ACC112 (cell line): ENCODE data around the gene ESF1.
A peak's percentile ranks its signal among the peaks of the same experiment; 100 is the strongest.

Experiments used
- H2AFZ ChIP-seq: fragments of 200-600 bp; sonication (generic); one replicate; pipeline ENCODE4 v1.6.0; 2017; ENCODE audit warnings: antibody characterized with exemption, low read length; ENCODE audit not compliant: unreplicated experiment
- H3K27ac ChIP-seq: fragments of 200-600 bp; sonication (generic); 2 replicates; pipeline ENCODE4 v1.5.1; 2014; ENCODE audit warnings: low read depth, mild to moderate bottlenecking, antibody characterized with exemption, low read length, moderate library complexity
- H3K27me3 ChIP-seq: fragments of 200-600 bp; sonication (generic); 2 replicates; pipeline ENCODE4 v1.6.1; 2014; ENCODE audit warnings: mild to moderate bottlenecking, antibody characterized with exemption, low read length, moderate library complexity, mixed read lengths; ENCODE audit not compliant: insufficient read depth
- H3K36me3 ChIP-seq: fragments of 200-600 bp; sonication (generic); 2 replicates; pipeline ENCODE4 v1.6.1; 2016; ENCODE audit warnings: mild to moderate bottlenecking, antibody characterized with exemption, low read length, moderate library complexity, mixed read lengths; ENCODE audit not compliant: insufficient read depth
- H3K4me1 ChIP-seq: fragments of 200-600 bp; sonication (generic); one replicate; pipeline ENCODE4 v1.6.1; 2016; ENCODE audit warnings: low read length, mixed read lengths; ENCODE audit not compliant: insufficient read depth, unreplicated experiment, control insufficient read depth
- H3K4me3 ChIP-seq: fragments of 200-600 bp; sonication (generic); 2 replicates; pipeline ENCODE4 v1.5.1; 2014; ENCODE audit warnings: mild to moderate bottlenecking, low read depth, low read length
- H3K79me2 ChIP-seq: fragments of 200-600 bp; sonication (generic); one replicate; pipeline ENCODE4 v1.6.0; 2016; ENCODE audit warnings: low read length; ENCODE audit not compliant: control insufficient read depth, unreplicated experiment, insufficient read depth

The ESF1 gene

GRCh38 chr20:13784893-13785715 lies at the start of gene ESF1, which contains the start of gene NDUFAF5:
TSS of gene ESF1 (minus strand) at chr20:13784919. CDS start at chr20:13783140, 1,779 bp downstream.
TSS of gene NDUFAF5 (plus strand) at chr20:13785028. CDS start at chr20:13785069, 41 bp downstream.
- Histone ChIP-seq H2AFZ (peak within 1 kb of the TSS; percentile 97), H3K36me3 (peaks cover 20% of the 10 kb centered on the region), H3K4me1 (peaks cover 19% of the 10 kb centered on the region), H3K79me2 (peaks cover 59% of the 10 kb centered on the region), H3K27me3 (no peaks in the 10 kb centered on the region), H3K27ac (peak within 1 kb of the TSS; percentile 59), H3K4me3 (peak within 1 kb of the TSS; percentile 96)

GRCh38 chr20:13831476-13831875 lies 46.8 kb upstream of the ESF1 start:
- no peaks in the 10 kb centered on the region for H3K36me3 ChIP-seq
- no peaks in the 10 kb centered on the region for H3K4me1 ChIP-seq
- H3K27me3 ChIP-seq = peaks cover 5% of the 10 kb centered on the region; the same call in 1 of the 2 replicates
- no peak overlapping the region for H3K4me3 ChIP-seq
- H3K27ac ChIP-seq = no peak overlapping the region
- no peak overlapping the region for H2AFZ ChIP-seq
- no peaks in the 10 kb centered on the region for H3K79me2 ChIP-seq

GRCh38 chr20:13825465-13825864 lies 40.7 kb upstream of the ESF1 start:
- no peaks in the 10 kb centered on the region for H3K27me3 ChIP-seq
- H3K36me3 ChIP-seq = no peaks in the 10 kb centered on the region
- H2AFZ ChIP-seq = no peak overlapping the region
- H3K4me3 ChIP-seq = no peak overlapping the region
- no peaks in the 10 kb centered on the region for H3K4me1 ChIP-seq
- no peak overlapping the region for H3K27ac ChIP-seq
- H3K79me2 ChIP-seq = no peaks in the 10 kb centered on the region

GRCh38 chr20:13824459-13824858 lies 39.7 kb upstream of the ESF1 start:
- H2AFZ ChIP-seq = no peak overlapping the region
- H3K27ac ChIP-seq = no peak overlapping the region
- H3K79me2 ChIP-seq = no peaks in the 10 kb centered on the region
- H3K4me1 ChIP-seq = no peaks in the 10 kb centered on the region
- no peaks in the 10 kb centered on the region for H3K36me3 ChIP-seq
- no peak overlapping the region for H3K4me3 ChIP-seq
- H3K27me3 ChIP-seq = no peaks in the 10 kb centered on the region

GRCh38 chr20:13822459-13822858 lies 37.7 kb upstream of the ESF1 start:
- Histone ChIP-seq H3K36me3 (peaks cover 5% of the 10 kb centered on the region; the same call in 1 of the 2 replicates), H2AFZ (no peak overlapping the region), H3K4me3 (no peak overlapping the region), H3K4me1 (peaks cover 5% of the 10 kb centered on the region), H3K27me3 (no peaks in the 10 kb centered on the region), H3K27ac (no peak overlapping the region), H3K79me2 (no peaks in the 10 kb centered on the region)

- Histone ChIP-seq H3K27ac (no peak overlapping the region), H3K36me3 (peaks cover 5% of the 10 kb centered on the region; the same call in 1 of the 2 replicates), H3K4me1 (peaks cover 11% of the 10 kb centered on the region), H3K79me2 (no peaks in the 10 kb centered on the region), H2AFZ (no peak overlapping the region), H3K4me3 (no peak overlapping the region), H3K27me3 (no peaks in the 10 kb centered on the region)
These were observed 37.2 kb upstream of the ESF1 start for GRCh38 chr20:13821876-13822275.

- Histone ChIP-seq H3K4me3 (no peak overlapping the region), H3K4me1 (peaks cover 21% of the 10 kb centered on the region), H3K27ac (no peak overlapping the region), H2AFZ (no peak overlapping the region), H3K79me2 (no peaks in the 10 kb centered on the region), H3K27me3 (no peaks in the 10 kb centered on the region), H3K36me3 (peaks cover 8% of the 10 kb centered on the region)
These were observed 35.3 kb upstream of the ESF1 start for GRCh38 chr20:13819885-13820645.

- Histone ChIP-seq H3K36me3 (peaks cover 17% of the 10 kb centered on the region), H3K27me3 (no peaks in the 10 kb centered on the region), H3K4me3 (no peak overlapping the region), H2AFZ (no peak overlapping the region), H3K27ac (peak overlapping the region; percentile 27; the same call in 1 of the 2 replicates), H3K4me1 (peaks cover 21% of the 10 kb centered on the region), H3K79me2 (no peaks in the 10 kb centered on the region)
These were observed 32.6 kb upstream of the ESF1 start for GRCh38 chr20:13817342-13817741.

- peaks cover 17% of the 10 kb centered on the region for H3K36me3 ChIP-seq
These were observed 32.0 kb upstream of the ESF1 start for GRCh38 chr20:13816757-13817156.

GRCh38 chr20:13814672-13815071 lies 30.0 kb upstream of the ESF1 start:
- no peaks in the 10 kb centered on the region for H3K27me3 ChIP-seq
- H3K36me3 ChIP-seq = peaks cover 17% of the 10 kb centered on the region
- no peaks in the 10 kb centered on the region for H3K79me2 ChIP-seq
- peaks cover 21% of the 10 kb centered on the region for H3K4me1 ChIP-seq
- no peak overlapping the region for H2AFZ ChIP-seq
- no peak overlapping the region for H3K27ac ChIP-seq
- H3K4me3 ChIP-seq = no peak overlapping the region

More at GRCh38 chr20:13816757-13817156, 32.0 kb upstream of the ESF1 start:
- Histone ChIP-seq H3K27ac (peak overlapping the region; percentile 17; the same call in 1 of the 2 replicates), H3K79me2 (no peaks in the 10 kb centered on the region), H3K4me1 (peaks cover 21% of the 10 kb centered on the region), H3K27me3 (no peaks in the 10 kb centered on the region), H3K4me3 (no peak overlapping the region), H2AFZ (no peak overlapping the region)
